GM12872 (cell line): Measurements from ENCODE around the gene UNC5A.

Experiments used
- CTCF ChIP-seq: IDR thresholded peaks from 3 replicates; pipeline ENCODE4 v1.5.1; 2011; ENCODE audit warnings: low read depth, mild to moderate bottlenecking, low read length, moderate library complexity; ENCODE audit not compliant: insufficient read depth

The UNC5A gene

GRCh38 chr5:176798086-176798876 lies 12.1 kb upstream of the UNC5A start:
- TF ChIP-seq CTCF: no peak

GRCh38 chr5:176798949-176799348 lies 11.4 kb upstream of the UNC5A start:
- no peak for TF ChIP-seq CTCF

- TF ChIP-seq CTCF: no peak
These were observed 10.9 kb upstream of the UNC5A start for GRCh38 chr5:176799488-176799887.

- TF ChIP-seq CTCF: no peak
These were observed 10.3 kb upstream of the UNC5A start for GRCh38 chr5:176800024-176800423.

- no peak for TF ChIP-seq CTCF
These were observed 8.1 kb upstream of the UNC5A start for GRCh38 chr5:176802116-176802784.

GRCh38 chr5:176803068-176803942 lies 7.1 kb upstream of the UNC5A start:
- no peak for TF ChIP-seq CTCF

GRCh38 chr5:176803943-176804498 lies 6.3 kb upstream of the UNC5A start:
- TF ChIP-seq CTCF: no peak
